Liver (tissue), 3 donors: ENCODE measurements around the gene DPAGT1.

Experiments used
- EGR1 ChIP-seq, 2 donors: IDR thresholded peaks; 2 replicates each; pipeline ENCODE4 v1.6.1; 2016 to 2018; ENCODE audit warnings: antibody characterized with exemption in 2 of 2, low read depth in 2 of 2
- GABPA ChIP-seq, 2 donors: IDR thresholded peaks in 1 of 2; conservative IDR thresholded peaks in 1 of 2; 2 replicates each; pipeline ENCODE4 v1.6.1; 2016; ENCODE audit warnings: antibody characterized with exemption in 2 of 2, mild to moderate bottlenecking in 1 of 2, moderate library complexity in 1 of 2
- JUND ChIP-seq, 2 donors: IDR thresholded peaks; 2 replicates each; pipeline ENCODE4 v1.6.1; 2016; ENCODE audit warnings: antibody characterized with exemption in 2 of 2
- MAX ChIP-seq: IDR thresholded peaks from 2 replicates; pipeline ENCODE4 v1.6.1; 2016; ENCODE audit warnings: antibody characterized with exemption
- RAD21 ChIP-seq, 2 donors: IDR thresholded peaks; 2 replicates each; pipeline ENCODE4 v1.6.1; 2016; ENCODE audit warnings: antibody characterized with exemption in 2 of 2, mild to moderate bottlenecking in 2 of 2
- SP1 ChIP-seq: IDR thresholded peaks from 2 replicates; pipeline ENCODE4 v1.6.1; 2018; ENCODE audit warnings: antibody characterized with exemption, mild to moderate bottlenecking
- TAF1 ChIP-seq: conservative IDR thresholded peaks from 2 replicates; pipeline ENCODE4 v1.6.1; 2016; ENCODE audit warnings: antibody characterized with exemption, mild to moderate bottlenecking
- YY1 ChIP-seq: IDR thresholded peaks from 2 replicates; pipeline ENCODE4 v1.6.1; 2016; ENCODE audit warnings: antibody characterized with exemption, mild to moderate bottlenecking
- TF ChIP-seq, protein P1 (sequence below): fragments of 150-350 bp; IDR thresholded peaks from 2 replicates; pipeline ENCODE4 v1.5.1; 2017; ENCODE audit warnings: improper control_type of control experiment, low read depth, low read length; ENCODE audit not compliant: missing input control
- TF ChIP-seq, protein P2 (sequence below): IDR thresholded peaks from 2 replicates; pipeline ENCODE4 v1.6.1; 2016; ENCODE audit warnings: antibody characterized with exemption, mild to moderate bottlenecking
- donor health status: healthy.
- donor health status: healthy.

- TF ChIP-seq, protein P1, sequence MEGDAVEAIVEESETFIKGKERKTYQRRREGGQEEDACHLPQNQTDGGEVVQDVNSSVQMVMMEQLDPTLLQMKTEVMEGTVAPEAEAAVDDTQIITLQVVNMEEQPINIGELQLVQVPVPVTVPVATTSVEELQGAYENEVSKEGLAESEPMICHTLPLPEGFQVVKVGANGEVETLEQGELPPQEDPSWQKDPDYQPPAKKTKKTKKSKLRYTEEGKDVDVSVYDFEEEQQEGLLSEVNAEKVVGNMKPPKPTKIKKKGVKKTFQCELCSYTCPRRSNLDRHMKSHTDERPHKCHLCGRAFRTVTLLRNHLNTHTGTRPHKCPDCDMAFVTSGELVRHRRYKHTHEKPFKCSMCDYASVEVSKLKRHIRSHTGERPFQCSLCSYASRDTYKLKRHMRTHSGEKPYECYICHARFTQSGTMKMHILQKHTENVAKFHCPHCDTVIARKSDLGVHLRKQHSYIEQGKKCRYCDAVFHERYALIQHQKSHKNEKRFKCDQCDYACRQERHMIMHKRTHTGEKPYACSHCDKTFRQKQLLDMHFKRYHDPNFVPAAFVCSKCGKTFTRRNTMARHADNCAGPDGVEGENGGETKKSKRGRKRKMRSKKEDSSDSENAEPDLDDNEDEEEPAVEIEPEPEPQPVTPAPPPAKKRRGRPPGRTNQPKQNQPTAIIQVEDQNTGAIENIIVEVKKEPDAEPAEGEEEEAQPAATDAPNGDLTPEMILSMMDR: no peak
- TF ChIP-seq MAX (no peak), YY1 (no peak), RAD21 (IDR thresholded peaks at IDR 0.05) (peak in 1 of 2 donors; percentile 20), SP1 (no peak), GABPA (IDR thresholded peaks at IDR 0.05 in 1 of 2, conservative IDR thresholded peaks at IDR 0.05 in 1 of 2) (no peak), JUND (IDR thresholded peaks at IDR 0.05) (no peak), EGR1 (IDR thresholded peaks at IDR 0.05; ENCODE audit: low read depth in 2 of 2) (no peak), TAF1 (no peak)
- TF ChIP-seq, protein P2, sequence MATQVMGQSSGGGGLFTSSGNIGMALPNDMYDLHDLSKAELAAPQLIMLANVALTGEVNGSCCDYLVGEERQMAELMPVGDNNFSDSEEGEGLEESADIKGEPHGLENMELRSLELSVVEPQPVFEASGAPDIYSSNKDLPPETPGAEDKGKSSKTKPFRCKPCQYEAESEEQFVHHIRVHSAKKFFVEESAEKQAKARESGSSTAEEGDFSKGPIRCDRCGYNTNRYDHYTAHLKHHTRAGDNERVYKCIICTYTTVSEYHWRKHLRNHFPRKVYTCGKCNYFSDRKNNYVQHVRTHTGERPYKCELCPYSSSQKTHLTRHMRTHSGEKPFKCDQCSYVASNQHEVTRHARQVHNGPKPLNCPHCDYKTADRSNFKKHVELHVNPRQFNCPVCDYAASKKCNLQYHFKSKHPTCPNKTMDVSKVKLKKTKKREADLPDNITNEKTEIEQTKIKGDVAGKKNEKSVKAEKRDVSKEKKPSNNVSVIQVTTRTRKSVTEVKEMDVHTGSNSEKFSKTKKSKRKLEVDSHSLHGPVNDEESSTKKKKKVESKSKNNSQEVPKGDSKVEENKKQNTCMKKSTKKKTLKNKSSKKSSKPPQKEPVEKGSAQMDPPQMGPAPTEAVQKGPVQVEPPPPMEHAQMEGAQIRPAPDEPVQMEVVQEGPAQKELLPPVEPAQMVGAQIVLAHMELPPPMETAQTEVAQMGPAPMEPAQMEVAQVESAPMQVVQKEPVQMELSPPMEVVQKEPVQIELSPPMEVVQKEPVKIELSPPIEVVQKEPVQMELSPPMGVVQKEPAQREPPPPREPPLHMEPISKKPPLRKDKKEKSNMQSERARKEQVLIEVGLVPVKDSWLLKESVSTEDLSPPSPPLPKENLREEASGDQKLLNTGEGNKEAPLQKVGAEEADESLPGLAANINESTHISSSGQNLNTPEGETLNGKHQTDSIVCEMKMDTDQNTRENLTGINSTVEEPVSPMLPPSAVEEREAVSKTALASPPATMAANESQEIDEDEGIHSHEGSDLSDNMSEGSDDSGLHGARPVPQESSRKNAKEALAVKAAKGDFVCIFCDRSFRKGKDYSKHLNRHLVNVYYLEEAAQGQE: no peak
Observed at GRCh38 chr11:119103793-119104192, 2.1 kb upstream of the DPAGT1 start.
